Skeletal muscle tissue (tissue), 4 donors: Measurements from ENCODE around the gene MMAB. TPM values are rescaled to one million over a fixed set of nuclear protein-coding genes. Genes with fewer than 3 reads are reported as not detected.
A peak's percentile ranks its signal among the peaks of the same experiment; 100 is the strongest.

Source experiments
- H3K27ac ChIP-seq: one replicate; pipeline ENCODE4 v1.7.0; 2013; ENCODE audit warnings: mild to moderate bottlenecking, low read depth, low read length, inconsistent platforms
- H3K27me3 ChIP-seq, 3 donors: one replicate each; pipeline ENCODE4 v1.7.0; 2013; ENCODE audit warnings: low read length in 3 of 3; ENCODE audit not compliant: control insufficient read depth in 3 of 3, insufficient read depth in 3 of 3
- H3K36me3 ChIP-seq, 3 donors: one replicate each; pipeline ENCODE4 v1.7.0; 2013; ENCODE audit warnings: low read length in 3 of 3; ENCODE audit not compliant: control insufficient read depth in 3 of 3, insufficient read depth in 3 of 3
- H3K4me1 ChIP-seq, 3 donors: one replicate each; pipeline ENCODE4 v1.7.0; 2013; ENCODE audit warnings: low read length in 3 of 3, mild to moderate bottlenecking in 3 of 3; ENCODE audit not compliant: control insufficient read depth in 3 of 3, insufficient read depth in 3 of 3
- H3K4me3 ChIP-seq, 3 donors: one replicate each; pipeline ENCODE4 v1.7.0; 2013; ENCODE audit warnings: low read length in 3 of 3
- H3K9ac ChIP-seq, 3 donors: one replicate each; pipeline ENCODE4 v1.7.0; 2013; ENCODE audit warnings: low read length in 3 of 3, mild to moderate bottlenecking in 3 of 3, moderate library complexity in 2 of 3, low read depth in 1 of 3
- H3K9me3 ChIP-seq, 3 donors: one replicate each; pipeline ENCODE4 v1.7.0; 2013; ENCODE audit warnings: low read length in 3 of 3; ENCODE audit not compliant: control insufficient read depth in 3 of 3
- total RNA-seq: library from RNA; depleted of rRNA; stranded (reverse); fragments of >200 nt; gene quantifications from one replicate; pipeline ENCODE4 v1.2.3, GENCODE V29; 2014
- donor health status: Osteomylitis.

The MMAB gene
- total RNA-seq, 1 donor from 2014 or later = 18.3 TPM

- H3K9ac ChIP-seq = no peak overlapping the region
- no peaks in the 10 kb centered on the region for H3K27me3 ChIP-seq
- H3K9me3 ChIP-seq = no peaks in the 10 kb centered on the region
- H3K4me1 ChIP-seq = peaks cover 38 to 42% (median 38%) of the 10 kb centered on the region in 3 donors
- no peak overlapping the region for H3K4me3 ChIP-seq
- H3K36me3 ChIP-seq = peaks cover 0 to 9% (median 0%) of the 10 kb centered on the region in 3 donors
- H3K27ac ChIP-seq = no peak overlapping the region
Observed at GRCh38 chr12:109595321-109595902, 22.1 kb upstream of the MMAB start.

DNA sequence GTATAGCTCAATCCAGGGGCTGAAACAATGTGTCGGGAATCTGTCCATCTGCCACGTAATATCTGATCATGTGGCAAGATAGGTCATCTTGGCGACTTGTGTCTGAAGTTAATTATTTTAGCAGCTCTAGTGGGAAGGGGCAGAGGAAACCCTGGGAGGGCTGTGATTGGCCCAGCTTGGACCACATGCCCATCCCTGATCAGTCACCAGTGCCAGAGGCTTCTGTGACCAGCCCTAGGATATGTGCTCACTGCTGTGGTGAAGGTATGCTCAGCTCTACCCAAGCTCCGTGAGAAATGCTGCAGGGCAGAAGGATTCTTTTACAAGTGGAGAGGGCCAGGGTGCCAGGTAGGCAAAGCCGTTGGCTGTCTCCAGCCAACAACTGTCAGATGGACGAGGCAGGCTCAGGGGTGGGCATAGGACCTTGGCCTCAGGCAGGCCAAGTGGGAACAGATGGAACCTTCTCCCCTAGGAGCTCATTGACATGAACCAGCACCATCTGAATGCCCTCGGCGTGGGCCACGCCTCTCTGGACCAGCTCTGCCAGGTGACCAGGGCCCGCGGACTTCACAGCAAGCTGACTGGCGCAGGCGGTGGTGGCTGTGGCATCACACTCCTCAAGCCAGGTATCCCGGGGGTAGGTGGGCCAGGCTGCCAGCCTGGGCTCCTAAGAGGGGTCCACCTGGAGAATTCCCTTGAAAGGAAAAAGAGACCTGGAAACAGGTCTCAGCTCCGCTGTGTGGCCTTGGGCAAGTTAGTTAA lies 21.4 kb upstream of the MMAB start:
- Histone ChIP-seq H3K9me3 (no peaks in the 10 kb centered on the region), H3K4me3 (no peak overlapping the region), H3K27ac (peak overlapping the region; percentile 28), H3K4me1 (peaks cover 38 to 42% (median 38%) of the 10 kb centered on the region in 3 donors), H3K9ac (peak overlapping the region in 1 of 3 donors; percentile 3), H3K27me3 (no peaks in the 10 kb centered on the region), H3K36me3 (peaks cover 0 to 9% (median 0%) of the 10 kb centered on the region in 3 donors)

- Histone ChIP-seq H3K9me3 (no peaks in the 10 kb centered on the region), H3K36me3 (peaks cover 3 to 12% (median 7%) of the 10 kb centered on the region in 3 donors), H3K9ac (peak overlapping the region in 1 of 3 donors; percentile 60), H3K27me3 (no peaks in the 10 kb centered on the region), H3K27ac (peak overlapping the region; percentile 86), H3K4me3 (no peak overlapping the region), H3K4me1 (peaks cover 28 to 34% (median 29%) of the 10 kb centered on the region in 3 donors)
Observed at GRCh38 chr12:109592905-109593272, 19.6 kb upstream of the MMAB start.

DNA sequence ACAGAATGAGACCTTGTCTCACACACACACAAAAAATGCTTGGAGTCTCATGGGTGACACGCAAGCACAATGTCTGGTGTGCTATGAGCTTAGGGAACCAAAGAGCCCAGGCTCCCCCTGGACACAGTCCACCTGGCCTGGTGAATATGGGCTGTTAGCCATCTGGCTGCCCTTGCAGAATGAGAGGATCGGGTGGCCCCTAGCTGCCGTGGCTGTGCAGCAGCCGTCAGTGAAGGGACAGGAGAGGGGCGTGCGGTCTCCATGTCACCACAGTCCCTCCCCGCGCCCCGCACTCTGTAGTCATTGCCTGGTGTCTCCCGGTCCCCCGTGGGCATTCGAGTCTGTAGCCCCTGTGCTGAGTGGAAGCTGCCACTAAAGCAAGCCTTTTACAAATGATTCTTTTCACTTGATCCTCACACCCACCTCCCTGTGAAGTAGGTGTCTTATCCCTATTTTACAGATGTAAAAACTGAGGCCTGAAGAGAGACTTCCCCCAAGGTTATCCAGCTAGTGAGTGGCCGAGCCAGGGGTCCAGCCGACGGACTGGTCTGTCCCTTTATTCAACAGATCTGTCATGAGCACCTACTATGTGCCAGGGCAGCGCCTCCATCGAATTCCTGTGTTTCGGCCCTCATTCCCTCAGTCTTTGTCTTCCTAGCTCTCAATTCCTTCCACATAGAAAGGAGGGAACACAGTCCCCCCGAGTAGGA lies 19.0 kb upstream of the MMAB start:
- Histone ChIP-seq H3K4me1 (peaks cover 26 to 33% (median 28%) of the 10 kb centered on the region in 3 donors), H3K36me3 (peaks cover 5 to 17% (median 12%) of the 10 kb centered on the region in 3 donors), H3K27me3 (no peaks in the 10 kb centered on the region), H3K9ac (peak overlapping the region in 2 of 3 donors; percentile 16 to 60), H3K27ac (peak overlapping the region; percentile 86), H3K9me3 (no peaks in the 10 kb centered on the region), H3K4me3 (no peak overlapping the region)

DNA sequence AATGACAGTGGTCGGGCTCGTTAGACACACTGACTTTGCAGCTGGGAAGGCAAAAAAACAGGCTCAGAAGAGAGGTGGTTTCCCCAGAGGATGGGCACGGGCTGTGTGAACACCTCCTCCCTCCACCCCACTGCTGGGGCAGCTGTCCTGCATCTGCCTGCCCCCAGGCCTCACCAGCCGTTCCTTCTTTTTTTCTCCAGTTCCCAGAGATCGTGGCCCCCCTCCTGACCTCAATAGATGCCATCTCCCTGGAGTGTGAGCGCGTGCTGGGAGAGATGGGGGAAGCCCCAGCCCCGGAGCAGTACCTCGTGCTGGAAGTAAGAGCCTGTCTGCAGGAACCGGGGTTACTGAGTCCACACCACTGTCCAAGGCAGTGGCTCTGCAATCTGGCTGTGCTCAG lies 17.7 kb upstream of the MMAB start:
- H3K27me3 ChIP-seq = no peaks in the 10 kb centered on the region
- H3K9me3 ChIP-seq = no peaks in the 10 kb centered on the region
- peaks cover 26 to 33% (median 28%) of the 10 kb centered on the region in 3 donors for H3K4me1 ChIP-seq
- H3K27ac ChIP-seq = no peak overlapping the region
- H3K4me3 ChIP-seq = no peak overlapping the region
- H3K9ac ChIP-seq = no peak overlapping the region
- peaks cover 15 to 24% (median 21%) of the 10 kb centered on the region in 3 donors for H3K36me3 ChIP-seq

DNA sequence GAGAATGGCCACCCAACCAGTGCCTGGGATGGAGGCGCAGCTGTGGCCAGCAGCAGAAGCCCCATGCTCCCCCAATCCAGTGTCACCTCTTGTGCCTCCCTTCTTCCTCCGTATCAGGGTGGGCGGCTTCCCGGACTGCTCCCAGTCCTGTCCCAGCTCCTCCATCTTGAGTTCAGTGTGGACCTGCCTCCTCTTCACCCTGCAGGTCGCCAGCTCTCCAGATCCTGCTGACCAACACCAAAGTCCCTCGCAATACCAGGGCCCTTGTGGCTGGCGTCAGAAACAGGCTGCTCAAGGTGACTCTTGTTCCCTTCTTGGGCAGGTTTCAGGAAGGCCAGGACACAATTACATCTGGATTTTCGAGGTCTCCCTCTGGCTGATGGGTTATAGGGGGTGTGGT lies 17.3 kb upstream of the MMAB start:
- Histone ChIP-seq H3K4me3 (no peak overlapping the region), H3K36me3 (peaks cover 17 to 24% (median 21%) of the 10 kb centered on the region in 3 donors)

GRCh38 chr12:109589691-109590245 lies 16.5 kb upstream of the MMAB start:
- Histone ChIP-seq H3K36me3 (peaks cover 17 to 27% (median 21%) of the 10 kb centered on the region in 3 donors), H3K4me1 (peaks cover 26 to 30% (median 26%) of the 10 kb centered on the region in 3 donors)

More for the DNA sequence above, 17.3 kb upstream of the MMAB start:
- H3K9me3 ChIP-seq = no peaks in the 10 kb centered on the region
- H3K4me1 ChIP-seq = peaks cover 26 to 33% (median 28%) of the 10 kb centered on the region in 3 donors
- no peaks in the 10 kb centered on the region for H3K27me3 ChIP-seq
- no peak overlapping the region for H3K27ac ChIP-seq
- no peak overlapping the region for H3K9ac ChIP-seq

GRCh38 chr12:109589240-109589590 lies 15.9 kb upstream of the MMAB start:
- Histone ChIP-seq H3K27me3 (no peaks in the 10 kb centered on the region), H3K4me3 (no peak overlapping the region), H3K36me3 (peaks cover 17 to 27% (median 21%) of the 10 kb centered on the region in 3 donors), H3K9me3 (no peaks in the 10 kb centered on the region), H3K4me1 (peaks cover 20 to 25% (median 22%) of the 10 kb centered on the region in 3 donors), H3K27ac (no peak overlapping the region), H3K9ac (no peak overlapping the region)

More at GRCh38 chr12:109589691-109590245, 16.5 kb upstream of the MMAB start:
- Histone ChIP-seq H3K9ac (no peak overlapping the region), H3K9me3 (no peaks in the 10 kb centered on the region), H3K27me3 (no peaks in the 10 kb centered on the region), H3K27ac (no peak overlapping the region), H3K4me3 (no peak overlapping the region)

GRCh38 chr12:109588461-109589239 lies 15.3 kb upstream of the MMAB start:
- Histone ChIP-seq H3K9me3 (no peaks in the 10 kb centered on the region), H3K27me3 (no peaks in the 10 kb centered on the region), H3K4me3 (no peak overlapping the region), H3K4me1 (peaks cover 15 to 19% (median 17%) of the 10 kb centered on the region in 3 donors), H3K9ac (no peak overlapping the region), H3K27ac (no peak overlapping the region), H3K36me3 (peaks cover 20 to 27% (median 23%) of the 10 kb centered on the region in 3 donors)
